GM19395 (cell line): ENCODE results near the gene PALM.

ENCODE experiments used
- ATAC-seq: cut with Tn5 transposase; IDR thresholded peaks from one replicate; pipeline ENCODE4 v1.9.1; 2021; ENCODE audit warnings: mild to moderate bottlenecking, moderate library complexity; ENCODE audit not compliant: unreplicated experiment

The PALM gene

DNA sequence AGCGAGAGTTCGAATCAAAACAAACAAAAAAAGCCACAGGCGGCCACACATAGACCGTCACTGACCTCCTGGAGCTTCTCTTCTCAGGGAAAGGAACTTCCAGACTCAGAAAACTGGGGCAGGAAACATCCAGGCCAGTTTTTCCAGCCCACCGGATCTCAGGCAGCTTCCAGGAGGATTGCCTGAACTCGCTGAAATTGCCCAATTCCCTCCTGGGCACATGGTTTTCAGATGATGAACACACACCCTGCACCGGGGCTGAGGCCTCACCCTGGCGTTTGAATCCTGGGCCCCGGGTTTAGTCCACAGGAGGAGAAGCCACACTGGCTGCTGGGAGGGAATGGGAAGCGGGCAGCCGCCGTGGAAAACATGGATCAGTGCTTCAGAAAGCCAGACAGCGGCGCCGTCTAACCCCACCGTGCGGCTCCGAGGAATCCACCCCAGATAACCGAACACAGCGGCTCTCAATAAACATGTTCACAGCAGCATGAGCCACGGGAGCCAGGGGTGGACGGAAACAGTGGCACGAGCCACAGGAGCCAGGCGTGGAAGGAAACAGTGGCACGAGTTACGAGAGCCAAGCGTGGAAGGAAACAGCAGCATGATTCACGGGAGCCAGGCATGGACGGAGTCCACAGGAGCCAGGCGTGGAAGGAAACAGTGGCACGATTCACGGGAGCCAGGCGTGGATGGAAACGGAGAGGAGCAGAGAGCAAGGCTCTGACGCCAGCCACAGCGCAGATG is 70.3 kb downstream of the PALM start:
- ATAC-seq, result no peak

DNA sequence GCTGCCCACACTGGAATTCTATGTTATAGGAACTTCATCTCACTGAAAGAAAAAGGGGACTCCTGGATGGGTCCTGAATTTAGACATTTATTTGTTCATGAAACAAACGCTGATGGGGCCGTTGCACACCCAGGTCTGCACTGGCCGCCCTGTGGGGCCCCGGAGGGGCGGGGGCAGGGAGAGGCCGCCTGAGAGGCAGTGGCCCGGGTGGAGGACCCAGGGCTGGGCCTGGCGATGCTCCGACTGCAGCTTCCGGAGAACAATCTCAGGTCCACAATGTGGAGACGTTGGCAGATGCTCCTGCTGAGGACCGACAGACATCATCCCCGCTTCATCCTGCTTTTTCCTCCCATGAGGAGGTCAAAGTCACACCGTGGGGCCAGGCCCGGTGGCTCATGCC is 72.2 kb downstream of the PALM start:
- ATAC-seq, result no peak

DNA sequence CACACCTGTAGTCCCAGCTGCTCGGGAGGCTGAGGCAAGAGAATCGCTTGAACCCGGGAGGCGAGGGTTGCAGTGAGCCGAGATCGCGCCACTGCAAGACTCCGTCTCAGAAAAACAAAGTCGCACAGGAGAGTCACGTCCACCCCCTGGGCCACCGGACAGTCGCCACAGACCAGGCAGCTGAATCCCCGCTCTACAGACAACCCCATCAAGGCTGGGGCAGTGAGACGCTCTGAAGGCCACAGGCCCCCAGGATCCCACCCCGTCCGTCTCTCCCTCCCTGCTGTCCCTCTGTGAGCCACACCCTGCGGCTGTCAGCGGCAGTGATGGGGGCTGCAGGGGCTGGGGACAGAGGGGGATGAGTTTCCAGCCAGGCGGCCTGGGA is 73.1 kb downstream of the PALM start:
- no peak for ATAC-seq

DNA sequence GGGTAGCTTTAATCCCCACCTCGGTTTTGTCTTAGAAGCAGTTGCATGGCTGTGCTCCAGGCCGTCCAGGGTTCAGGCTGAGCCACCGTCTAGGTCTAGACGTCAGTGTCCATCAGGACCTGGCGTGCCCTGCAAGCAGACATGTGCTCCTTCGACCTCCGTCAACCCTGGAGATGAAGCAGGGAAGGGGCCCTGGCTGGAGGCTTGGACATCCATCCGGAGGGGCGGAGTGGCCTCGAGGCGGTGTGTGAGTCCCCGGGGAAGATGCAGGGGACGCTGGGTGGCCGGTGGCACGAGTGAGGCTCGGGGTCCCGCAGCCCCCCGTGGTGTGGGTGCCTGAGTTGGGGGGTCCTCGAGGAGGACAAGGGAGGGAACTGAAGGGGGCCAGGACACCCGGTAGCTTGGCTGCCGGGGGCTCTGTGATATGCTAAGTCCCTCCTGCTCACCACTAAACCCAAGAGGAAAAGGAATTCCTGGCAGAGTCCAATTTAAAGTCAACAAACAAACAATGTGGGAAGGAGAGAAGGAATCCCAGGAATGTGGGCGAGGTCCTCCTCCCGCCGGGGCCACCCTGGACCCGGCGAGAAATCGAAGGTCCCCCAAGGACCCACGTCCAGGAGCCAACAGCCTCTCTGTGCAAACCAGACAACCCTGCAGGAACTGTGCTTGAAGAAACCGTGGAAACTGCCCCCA is 73.6 kb downstream of the PALM start:
- ATAC-seq, result no peak

DNA sequence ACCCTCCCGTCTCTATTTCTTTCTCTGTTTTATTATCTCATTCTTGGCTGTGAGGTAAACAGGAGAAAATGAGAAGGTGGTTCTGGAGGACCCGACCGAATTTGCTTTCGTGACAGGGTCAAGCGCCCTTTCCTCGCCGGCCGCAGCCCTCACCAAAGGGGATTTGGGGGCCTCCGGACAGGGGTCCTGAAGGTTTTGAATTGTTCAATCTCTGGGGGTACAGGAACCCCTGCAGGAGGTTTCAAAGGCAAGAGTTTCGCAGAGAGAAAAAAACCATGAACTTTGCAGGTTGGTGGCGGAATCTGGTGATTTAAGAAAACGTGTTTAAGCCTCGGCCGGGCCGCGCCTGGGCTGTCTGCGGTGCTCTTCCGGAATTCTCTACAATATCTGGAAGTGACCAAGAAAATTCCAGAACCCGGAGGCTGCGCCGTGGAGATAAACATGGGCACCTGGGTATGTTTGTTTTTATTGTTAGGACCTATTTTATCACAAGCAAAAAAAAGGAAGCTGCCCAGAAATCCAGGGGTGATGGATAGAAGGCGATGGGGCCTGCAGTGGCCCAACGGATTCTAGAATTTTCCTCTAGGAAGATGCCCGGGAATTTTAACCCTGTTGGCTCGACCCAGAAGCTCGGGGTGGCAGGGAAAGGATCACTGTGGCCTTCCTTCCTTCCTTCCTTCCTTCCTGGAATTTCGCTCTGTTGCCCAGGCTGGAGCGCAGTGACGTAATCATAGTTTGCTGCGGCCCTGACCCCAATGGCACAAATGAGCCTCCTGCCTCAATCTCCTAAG is 74.3 kb downstream of the PALM start:
- ATAC-seq, result no peak

DNA sequence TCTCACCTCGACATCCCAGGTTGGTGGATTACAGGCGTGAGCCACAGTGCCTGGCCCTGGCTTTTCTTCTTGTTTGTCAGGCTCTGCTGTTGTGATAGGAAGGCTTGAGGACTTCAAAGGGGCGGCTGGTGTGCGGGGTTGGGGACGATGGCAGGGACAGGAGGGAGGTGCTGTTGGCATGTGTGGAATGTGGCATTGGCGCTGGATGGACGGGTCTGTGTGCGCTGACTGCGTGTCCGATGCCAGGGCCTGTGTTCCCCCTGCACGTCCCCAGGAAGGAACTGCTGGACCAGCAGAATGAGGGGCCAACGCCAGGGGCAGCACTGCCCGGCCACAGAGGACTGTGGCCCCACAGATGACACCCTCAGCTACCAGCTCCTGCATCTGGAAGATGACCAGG is 75.8 kb downstream of the PALM start:
- no peak for ATAC-seq

DNA sequence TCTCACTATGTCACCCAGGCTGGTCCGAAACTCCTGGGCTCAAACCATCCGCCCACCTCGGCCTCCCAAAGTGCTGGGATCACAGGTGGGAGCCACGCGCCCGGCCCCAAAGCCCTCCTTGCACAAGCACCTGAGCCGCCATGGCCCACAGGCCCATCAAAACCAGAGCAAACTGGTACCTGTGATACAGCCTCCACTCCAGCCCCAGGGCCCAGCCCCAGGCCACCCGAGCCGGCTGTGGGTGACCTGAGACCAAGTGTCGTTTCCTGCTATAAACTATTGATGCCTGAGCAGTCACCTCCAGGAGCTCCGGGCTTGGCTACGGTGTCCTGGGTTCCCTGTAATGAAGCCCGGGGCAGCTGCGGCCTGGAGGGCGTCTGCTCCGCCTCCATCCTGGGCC is 78.8 kb downstream of the PALM start:
- ATAC-seq, result no peak

DNA sequence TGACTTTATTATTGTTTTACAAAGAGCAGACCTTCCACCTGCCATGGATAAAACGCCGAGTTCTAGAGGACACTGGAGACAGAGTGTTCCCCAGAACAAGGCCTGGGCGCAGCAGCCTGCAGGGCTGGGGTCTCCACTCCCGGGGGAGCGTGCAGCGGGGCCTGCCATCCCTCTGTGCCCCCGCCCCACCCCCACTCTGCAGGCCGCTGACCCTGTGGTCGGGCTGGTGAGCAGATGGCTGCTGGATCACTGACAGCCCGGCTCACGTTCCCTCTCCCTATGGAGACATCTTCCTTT is 79.9 kb downstream of the PALM start:
- no peak for ATAC-seq

DNA sequence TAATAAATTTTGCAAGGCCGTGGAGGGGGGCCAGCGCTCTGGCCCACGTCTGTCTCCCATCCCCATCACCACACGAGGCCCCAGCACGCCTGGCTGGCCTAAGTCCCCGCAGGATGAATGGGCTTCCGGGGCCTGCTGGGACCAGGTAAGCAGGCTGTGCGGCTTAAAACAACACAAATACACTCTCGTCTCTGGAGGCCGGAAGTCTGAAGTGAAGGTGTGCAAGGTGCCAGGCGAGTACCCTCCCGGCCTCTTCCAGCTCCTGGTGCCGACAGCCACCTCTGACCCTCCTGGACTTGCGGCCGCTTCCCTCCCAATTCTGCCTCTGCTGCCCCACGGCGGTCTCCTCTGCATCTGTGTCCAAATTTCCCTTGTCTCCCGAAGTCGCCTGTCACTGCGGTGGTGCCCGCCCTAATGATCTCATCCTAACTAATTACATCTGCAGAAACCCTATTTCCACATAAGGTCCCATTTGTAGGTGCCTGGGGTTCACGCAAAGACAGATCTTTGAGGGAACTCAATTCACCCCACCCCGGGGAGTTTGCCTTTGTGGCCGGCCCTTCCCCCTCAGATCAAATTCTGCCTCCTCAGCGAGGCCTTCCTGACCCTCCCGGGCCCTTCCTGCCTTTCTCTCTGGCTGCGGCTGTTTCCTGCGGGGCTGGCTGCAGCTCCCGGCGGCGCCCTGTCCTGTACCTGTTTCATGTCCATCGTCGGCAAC is 80.4 kb downstream of the PALM start:
- ATAC-seq, result no peak

DNA sequence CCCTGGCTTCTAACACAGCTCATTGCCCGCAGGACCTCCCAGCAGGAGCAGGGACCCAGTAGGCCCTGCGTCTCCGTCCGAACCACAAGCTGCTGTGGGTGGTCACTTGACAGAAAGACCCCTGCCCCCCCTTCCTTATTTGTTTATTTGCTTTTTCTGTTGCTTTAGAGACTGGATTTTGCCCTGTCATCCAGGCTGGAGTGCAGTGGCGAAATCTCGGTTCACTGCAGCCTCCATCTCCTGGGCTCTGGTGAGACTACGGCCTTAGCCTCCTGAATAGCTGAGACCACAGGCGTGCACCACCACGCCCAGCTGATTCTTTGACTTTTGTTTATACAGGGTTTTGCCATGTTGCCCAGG is 80.9 kb downstream of the PALM start:
- no peak for ATAC-seq

DNA sequence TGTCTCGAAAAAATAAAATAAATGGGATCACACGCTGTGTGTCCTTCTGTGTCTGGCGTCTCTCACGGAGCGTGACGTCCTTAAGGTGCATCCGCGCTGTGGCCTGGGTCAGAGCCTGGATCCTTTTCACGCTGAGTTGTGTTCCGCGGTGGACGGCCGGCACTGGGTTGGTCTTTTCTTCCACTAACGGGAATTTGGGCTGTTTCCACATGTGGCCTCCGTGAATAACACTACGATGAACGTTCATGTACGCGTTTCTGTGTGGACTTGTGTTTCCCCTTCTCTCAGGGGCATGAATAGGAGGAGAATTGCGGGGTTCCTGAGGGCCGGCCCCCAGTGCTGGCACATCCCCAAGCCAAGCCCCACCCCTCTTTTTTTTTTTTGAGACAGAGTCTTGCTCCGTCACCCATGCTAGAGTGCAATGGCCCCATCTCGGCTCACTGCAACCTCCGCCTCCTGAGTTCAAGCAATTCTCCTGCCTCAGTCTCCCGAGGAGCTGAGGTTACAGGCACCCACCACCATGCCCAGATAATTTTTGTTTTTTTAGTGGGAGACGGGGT is 82.4 kb downstream of the PALM start:
- no peak for ATAC-seq

DNA sequence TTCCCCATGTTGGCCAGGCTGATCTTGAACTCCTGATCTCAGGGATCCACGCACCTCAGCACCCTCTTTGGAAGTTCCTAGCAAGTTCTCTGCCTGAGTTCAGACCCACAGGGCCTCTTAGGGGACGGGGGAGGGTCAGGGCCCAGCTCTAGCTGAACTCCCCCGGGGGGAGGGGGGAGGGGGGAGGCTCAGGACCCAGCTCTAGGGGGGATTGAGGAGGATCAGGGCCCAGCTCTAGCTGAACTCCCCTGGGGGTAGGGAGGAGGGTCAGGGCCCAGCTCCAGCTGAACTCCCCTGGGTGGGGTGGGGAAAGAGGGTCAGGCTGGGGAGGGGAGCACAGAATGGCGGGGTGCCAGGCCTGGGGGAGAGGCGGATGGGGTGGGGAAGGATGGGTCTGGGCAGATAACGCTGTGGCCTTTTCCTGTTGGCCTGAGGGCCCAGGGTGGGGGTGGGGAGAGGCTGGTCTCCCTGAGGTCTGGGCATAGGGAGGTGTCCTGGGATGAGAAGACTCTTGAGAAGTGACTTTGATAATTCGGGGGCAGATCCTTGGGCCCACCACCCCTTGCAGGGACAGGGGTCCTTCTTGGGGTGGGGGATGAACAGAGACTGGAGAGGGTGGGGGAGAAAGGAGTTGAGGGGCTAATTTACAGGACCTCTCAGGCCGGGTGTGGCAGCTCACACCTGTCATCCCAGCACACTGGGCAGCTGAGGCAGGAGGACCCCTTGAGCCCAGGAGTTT is 83.0 kb downstream of the PALM start:
- no peak for ATAC-seq

DNA sequence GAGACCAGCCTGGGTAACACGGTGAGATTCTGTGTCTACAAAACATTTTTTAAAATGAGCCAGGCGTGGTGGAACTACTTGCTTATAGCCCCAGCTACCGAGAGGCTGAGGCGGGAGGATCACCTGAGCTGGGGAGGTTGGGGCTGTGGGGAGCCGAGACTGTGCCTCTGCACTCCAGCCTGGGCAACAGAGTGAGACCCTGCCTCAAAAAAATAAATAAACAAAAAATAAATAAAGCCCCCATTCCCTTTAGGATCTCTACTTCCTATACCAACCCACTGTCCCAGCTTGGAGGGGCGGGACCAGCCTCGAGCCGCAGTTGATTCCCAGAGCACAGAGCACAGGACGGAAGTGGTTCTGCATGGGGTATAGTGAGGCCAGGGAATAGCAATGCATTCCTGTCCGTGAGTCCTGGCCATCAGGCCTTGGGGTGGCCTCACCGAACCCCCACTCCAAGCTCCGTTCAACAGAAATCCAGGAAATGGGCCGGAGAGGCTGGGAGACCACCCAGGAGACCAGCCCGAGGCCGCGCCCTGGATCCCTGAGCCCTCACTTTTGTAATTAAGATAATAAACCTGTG is 83.7 kb downstream of the PALM start:
- ATAC-seq, result no peak

DNA sequence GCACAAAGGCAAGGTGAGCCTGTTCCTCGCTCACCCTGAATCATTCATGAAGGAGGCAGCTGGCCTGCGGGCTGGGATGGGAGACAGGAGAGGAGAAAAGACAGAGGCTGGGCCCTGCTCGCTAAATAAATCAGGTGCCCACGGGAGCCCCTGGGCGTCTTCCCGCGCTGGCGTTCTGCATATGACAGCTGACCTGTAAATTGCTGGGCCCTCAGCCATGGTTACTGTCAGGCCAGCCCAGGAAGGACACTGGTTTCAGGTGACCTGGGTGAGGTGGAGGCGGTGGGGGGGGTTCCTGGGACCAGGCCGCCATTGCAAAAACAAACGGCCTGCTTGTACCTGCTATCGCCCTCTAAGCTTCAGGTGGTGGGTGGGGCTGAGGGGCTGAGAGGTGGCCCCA is 85.1 kb downstream of the PALM start:
- no peak for ATAC-seq

DNA sequence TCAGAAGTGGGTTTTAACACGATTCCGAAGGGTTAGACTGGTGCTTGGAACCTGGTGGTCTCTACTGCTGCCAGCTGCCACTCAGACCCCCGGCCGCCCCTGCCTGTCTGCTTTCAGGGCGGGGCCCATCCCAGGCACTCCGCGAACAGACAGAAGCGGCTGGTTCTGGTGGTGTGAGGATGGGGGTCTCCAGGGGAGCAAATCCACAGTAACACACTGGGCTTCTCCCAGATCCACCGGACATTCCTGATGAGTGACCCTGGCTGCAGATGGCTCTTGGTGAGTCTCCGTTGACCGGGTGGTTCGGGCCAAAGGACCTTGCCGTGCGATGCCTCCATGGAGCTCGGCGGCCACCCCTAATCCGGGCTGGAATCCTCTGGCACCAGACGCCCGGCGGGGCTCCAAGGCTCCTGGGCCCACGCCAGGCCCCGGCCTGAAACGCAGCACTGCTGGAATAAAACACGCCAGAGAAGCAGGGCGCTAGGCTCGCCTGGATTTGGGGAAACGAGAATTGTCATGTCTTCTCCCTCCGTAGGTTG is 86.4 kb downstream of the PALM start:
- ATAC-seq, result no peak

DNA sequence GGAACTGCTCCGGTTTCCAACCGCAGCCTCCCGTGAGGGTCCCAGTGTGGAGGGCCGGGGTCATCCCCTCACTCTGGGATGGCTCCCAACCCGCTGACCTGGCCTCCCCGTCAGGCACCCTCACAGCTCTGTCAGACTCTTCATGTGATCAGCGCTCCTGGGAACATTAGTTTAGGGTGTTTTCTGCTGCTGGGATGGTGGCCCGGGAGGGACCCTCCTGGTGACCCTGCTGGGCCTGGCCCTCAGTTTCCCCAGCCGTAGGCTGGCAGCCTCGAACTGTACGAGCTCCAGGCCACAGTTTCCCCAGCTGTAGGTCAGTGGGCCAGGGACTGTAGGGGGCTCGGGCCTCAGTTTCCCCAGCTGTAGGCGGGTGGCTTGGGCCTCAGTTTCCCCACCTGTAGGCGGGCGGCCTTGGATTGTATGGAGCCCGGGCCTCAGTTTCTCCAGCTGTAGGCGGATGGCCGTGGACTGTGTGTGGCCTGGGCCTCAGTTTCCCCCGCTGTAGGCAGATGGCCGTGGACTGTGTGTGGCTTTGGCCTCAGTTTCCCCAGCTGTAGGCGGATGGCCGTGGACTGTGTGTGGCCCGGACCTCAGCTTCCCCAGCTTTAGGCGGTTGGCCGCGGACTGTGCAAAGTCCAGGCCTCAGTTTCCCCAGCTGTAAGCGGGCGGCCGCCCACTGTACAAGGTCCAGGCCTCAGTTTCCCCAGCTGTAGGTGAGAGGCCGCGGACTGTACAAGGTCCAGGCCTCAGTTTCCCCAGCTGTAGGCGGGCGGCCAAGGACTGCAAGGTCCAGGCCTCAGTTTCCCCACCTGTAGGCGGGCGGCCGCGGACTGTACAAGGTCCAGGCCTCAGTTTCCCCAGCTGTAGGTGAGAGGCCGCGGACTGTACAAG is 87.2 kb downstream of the PALM start:
- ATAC-seq, result no peak

DNA sequence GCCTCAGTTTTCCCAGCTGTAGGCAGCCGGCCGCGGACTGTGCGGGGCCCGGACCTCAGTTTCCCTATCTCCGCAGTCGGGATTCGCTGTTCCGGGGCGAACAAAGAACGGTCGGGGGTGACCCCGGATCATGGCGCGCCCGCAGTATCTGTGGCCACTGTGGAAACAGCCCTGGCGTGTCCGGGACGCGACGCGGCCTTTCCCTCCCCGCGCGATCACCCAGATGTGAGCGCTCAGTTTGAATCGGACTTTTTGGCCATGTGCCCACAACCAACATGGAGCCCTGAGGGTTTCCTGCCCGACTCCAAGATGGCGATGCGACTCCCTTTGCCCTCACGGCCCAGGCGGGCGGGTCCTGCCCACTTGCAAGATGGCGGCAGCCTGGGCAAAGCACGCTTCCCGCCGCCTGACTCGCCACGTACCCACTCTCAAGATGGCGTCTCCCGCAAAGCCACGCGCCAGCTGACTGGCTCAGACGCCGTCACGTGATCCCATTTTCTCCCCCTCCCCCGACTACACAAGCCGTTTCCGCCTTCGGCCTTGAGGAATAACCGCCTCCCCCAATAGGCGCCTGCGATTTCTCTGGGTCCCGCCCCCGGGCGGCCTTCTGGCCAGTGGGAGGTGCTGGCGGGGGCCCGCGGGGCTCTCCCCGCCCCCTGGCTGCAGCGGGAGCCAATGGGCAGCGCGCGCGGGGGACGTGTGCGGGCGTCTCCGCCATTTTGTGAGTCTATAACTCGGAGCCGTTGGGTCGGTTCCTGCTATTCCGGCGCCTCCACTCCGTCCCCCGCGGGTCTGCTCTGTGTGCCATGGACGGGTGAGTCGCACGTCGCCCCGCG is 88.2 kb downstream of the PALM start, which contains the start of gene PTBP1:
Gene PTBP1 (plus strand): TSS at position 761 of the 836 bp plus-strand sequence. CDS start 46 bp downstream, at position 807.
- peak; percentile 76 for ATAC-seq
